Stimulated activated CD8-positive, alpha-beta memory T cell treated with anti-CD3 and anti-CD28 coated beads, Interleukin-7, amount 100 ng/mL, for 24 hours (primary cell): ENCODE results near the gene CARD18.

ENCODE experiments used
- DNase-seq: peaks from one replicate; pipeline ENCODE4 v3.0.0-alpha.2; 2020; ENCODE audit warnings: low read depth

The CARD18 gene, protein sequence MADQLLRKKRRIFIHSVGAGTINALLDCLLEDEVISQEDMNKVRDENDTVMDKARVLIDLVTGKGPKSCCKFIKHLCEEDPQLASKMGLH

DNA sequence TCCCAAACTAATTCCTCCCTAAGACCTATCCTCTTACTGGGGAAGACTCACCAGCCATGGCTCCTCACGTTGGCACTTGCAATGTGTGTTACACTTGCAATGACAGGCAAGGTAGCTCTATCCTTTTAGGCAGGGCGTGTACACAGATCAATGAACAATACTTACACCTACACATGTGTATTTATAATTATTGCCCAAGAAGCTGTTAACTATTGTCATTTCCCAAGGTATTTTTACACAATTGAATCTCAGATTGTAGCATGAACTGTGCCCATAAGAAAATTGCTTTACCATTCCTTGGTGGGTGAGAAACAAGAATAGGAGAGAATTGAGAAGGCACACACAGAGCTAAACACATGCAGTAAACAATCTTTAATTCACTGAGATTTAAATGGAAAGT lies at the start of gene CARD18:
CARD18 (minus strand) TSS at position 101 of the 400 bp plus-strand sequence; CDS start at position 58, 43 bp downstream.
- DNase-seq: no peak

DNA sequence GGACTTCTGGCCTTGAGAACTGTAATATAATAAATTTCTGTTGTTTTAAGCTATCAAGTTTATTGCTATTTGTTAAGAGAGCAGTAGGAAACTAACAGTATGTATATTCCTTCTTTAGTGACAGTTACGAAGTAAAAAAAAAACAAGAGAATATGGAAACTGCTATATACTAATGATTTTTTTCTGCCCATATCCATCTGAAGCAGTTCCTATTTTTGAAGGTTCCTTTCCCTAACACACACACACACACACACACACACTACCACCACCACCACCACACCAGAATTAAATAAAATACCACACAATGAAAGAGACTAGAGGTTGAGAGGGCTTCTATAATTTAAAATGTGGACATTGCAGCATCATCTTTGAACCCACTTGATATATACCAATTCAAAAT lies 44.4 kb upstream of the CARD18 start:
- DNase-seq: no peak

DNA sequence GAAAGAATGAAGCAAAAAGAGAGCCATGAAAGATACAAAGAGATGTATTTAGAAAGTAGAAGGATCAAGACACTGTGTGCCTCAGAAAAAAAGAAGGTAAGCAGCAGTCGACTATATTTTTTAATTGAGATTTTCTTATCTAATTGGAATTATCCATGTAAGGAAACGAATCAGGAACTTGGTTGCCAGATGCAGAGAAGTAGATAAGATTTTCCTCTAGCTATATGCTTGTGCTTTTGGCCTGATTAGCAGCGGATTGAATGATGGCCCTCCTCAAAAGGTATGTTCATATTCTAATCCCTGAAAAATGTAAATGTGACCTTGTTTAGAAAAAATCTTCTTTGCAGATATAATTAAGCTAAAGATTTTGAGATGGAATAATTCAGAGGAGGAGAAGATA lies 43.9 kb upstream of the CARD18 start:
- no peak for DNase-seq

DNA sequence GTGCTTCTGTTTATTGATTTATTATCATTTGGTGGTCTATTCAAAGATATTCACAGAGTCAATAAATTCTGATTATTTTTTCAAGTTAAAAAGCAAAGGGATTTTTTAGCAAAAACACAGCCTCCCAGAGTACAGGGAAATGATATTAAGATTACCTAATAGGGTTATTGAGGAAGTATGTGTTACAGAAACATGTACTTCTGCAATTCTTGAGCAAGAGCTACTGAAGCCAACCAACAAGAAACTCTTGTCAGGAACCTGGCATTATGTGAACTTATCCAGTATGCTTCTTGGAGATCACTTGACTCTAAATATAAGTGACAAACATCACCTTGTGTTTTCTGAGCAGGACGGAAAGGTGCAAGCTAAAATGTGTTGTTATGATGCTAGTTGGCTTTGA lies 42.0 kb upstream of the CARD18 start:
- DNase-seq: no peak

DNA sequence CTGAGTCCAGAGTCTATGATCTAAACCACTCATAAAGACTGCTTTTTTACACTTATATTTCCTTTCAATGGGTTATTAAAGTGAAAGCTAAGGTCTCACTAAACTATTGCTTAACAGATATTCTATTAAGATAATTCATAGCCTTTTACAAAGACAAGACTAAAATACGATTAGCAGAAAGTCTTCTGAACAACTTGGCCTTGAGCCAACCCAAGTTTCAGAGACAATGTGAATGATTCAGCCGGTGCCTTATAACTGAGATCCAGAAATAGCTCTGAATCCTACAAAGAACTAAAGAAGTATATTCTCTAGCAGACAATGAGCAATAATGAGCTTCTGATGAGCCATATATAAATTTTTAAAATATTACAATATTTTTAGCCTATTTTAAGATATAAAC lies 41.5 kb upstream of the CARD18 start:
- DNase-seq: no peak

DNA sequence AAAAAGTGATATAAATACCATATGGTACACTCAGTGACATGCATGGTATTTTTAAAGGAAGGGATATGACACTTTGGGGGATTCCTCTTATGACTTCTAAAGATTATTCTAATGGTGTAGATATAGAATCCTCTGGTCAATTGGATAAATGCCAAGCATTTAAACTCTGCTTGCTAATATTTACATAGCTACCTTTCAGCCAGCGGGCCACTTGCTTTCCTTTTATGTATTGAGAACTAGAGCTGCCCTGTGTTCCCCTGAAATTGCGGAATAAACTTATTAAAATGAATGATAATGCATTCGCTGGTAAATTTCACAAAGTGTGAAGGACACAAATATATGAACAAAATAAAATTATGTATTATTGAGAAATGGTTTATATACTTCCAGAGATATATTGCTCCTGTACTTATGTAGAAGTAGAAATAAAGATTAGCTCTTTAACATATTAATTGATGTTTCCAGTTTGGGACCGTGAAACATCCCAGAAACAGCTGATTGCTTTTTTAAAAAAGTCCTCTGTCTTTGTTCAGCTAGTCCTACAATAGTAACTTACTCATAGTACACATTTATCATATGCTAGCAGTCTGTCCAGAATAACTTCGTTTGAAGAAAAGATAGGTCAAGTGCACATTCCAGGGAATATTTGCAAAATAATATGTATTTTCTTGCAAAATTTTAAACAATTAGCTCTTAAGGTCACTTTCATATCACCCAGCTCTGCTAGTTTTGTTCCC lies 40.1 kb upstream of the CARD18 start:
- no peak for DNase-seq

DNA sequence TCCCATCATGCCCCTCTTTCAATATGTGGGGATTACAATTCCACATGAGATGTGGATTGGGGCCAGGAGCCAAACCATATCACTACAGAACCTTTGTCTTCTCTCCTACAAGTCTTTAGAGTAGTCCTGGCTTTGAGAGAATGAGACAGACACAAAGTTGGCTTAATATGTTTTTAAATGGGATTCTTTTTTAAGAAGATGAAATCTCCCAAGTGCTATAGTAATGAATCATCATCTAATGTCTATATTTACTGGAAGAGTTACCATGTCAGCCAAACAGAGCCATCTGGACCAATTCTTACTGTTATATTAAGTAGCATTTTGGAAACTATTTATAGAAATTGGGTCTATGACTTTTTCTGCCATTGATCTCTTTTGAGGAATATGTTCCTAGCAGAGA lies 38.1 kb upstream of the CARD18 start:
- no peak for DNase-seq

DNA sequence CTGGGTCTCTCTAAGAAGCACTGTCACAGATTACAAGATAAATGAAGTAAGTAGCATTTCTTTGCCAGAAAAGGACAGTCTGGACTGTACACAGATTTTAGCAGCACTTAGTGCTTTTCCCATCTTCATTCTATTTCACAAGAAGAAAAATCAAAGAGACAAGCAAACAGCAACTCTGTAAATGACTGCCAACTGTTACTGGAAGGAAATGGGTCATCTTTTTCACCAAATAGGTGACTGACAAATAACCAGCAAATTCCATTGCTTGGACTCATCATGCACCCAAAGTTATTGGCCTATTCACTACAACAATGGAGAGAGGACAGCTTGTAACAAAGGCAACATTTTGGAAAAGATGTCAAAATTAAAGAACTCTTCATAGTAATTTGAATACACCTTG lies 28.9 kb upstream of the CARD18 start:
- DNase-seq: no peak

DNA sequence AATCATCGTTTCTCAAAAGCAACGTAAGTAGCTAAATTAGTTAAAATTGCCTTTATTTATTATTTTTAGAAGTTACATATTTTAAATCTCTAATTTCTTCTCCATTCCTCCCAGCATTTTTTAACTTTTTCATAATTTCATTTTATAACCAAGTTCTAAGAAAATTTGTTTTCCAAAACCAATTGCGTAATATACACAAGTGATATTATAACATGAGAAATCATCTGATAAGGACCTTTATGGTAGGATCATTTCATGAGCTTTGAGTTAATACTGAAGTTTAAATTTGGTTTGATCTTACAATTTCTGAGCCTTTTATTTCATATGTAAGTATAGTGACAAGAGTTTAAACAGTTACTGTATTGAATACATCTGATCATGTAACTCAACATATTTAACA lies 27.7 kb upstream of the CARD18 start:
- DNase-seq: no peak

DNA sequence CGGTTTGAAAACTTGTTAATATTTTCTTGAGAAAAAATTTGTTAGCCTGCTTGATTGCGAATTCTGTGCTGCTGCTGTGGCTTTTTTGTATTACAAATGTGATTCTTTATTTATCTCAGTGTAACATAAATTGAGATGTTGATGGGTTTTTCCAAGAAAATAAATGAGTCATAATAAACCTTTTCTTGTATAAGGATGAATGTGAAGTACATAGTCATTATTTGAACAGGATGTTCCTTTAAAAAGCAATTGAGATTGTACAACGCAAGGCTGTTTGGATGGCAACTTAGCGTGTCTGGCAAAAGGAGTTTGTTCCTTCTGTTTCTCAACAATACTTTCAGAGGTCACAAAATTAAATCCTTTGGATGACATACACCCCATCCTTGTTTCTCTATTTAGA lies 24.6 kb upstream of the CARD18 start:
- DNase-seq: no peak

DNA sequence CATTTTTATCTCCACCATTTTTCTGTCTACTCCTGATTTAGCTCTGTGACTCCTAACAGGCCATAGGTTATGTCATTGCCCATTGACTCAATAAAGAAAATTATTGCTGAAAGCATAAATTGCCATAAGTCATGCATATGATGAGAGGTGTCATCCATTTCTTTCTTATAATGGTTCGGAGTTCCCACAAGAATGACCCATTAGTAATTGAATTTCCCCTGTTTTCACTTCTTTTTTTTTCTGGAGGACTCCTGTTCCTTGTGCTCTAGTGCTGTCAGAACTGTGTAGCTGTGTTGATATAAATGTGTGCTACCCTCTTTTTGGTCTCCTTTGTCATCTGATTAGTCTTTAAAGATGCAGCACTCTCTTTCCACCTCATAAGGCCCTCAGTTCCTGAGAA lies 22.9 kb upstream of the CARD18 start:
- DNase-seq: no peak

DNA sequence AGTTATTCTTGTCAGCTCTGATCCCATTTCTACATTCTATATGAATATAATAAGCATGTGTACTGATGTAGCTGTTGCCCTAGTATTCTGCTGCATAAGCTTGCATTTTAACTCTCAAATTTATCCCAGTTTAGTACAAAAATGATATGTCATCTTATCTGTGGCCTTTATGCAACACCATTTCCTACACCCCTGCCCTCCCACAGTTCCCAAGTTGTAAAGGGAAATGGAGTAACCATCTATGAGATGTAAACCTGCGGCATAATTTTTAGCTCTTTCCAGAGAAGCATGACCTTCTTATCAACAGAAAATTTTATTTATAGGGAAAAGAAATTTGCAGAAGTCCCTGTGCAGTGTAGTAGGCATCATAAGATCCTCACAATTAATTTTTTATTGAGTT lies 18.9 kb upstream of the CARD18 start:
- no peak for DNase-seq

DNA sequence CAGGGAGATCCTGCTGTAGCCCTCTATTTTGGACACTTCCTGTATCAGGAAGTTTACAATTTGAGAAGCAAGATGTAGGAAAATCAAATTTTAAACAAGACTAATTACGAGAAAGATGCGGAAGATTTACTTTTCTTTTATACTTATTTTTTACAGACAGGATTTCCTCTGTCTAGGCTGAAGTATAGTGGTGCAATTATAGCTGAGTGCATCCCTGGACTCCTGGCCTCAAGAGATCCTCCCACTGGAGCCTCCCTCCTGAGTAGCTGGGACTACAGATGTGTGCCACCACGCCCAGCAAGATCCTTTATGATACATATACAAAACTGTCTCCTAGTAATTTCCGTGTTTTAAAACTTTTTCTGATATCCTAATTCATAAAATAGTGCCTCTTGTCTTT lies 17.2 kb upstream of the CARD18 start:
- no peak for DNase-seq

DNA sequence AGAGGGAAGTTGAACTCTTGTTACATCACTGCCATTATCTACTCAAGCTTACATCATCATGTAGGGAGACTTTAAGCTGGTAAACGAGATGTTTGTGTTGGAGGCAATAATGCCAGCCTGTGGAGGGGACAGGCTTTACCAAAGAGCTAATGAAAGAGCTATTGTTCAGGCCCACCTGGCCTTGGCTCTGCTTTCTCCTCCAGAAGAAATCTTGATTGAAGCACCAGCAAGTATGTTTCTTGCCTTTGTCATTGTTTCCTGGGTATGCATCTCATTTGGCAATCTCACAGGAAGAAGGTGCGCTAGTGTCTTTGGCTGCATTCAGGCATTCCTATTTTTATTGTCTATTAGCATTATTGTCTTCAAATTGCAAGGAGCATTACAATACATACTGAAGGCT lies 16.7 kb upstream of the CARD18 start:
- DNase-seq: no peak

DNA sequence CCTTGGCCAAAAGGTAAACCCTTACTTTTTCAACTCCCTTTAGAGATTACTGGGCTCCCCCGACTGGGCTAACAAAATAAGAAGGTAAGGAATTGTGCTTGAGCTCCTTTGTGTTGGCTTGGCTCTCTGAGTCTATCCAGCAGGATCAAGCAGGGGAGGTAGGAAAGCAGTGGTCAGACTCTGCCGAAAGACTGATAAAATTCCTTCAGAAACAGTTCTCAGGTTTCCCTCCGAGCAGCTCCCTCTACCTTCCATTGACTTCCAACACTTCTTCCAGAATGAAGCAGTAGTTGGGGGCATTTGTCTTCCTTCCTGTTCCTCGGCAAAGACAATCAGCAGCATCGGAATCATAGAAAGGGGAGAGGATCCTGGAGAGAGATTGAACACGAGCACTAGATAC lies 16.1 kb upstream of the CARD18 start:
- no peak for DNase-seq

DNA sequence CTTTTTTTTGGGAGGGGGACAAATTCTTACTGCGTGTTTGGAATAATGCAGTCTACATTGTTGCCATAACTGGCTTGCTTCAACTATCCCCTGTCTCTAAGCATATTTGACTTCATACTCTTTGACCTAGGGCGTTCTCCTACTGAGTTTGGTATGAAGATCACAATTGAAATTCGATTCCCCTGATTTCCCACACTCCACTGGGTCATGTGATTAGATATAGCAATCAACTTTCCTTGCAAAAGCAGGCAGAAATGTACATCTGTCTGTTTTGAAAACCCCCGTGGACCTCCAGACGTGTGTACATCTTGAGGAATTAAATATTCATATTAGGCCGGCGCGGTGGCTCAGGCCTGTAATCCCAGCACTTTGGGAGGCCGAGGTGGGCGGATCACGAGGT lies 13.8 kb upstream of the CARD18 start:
- no peak for DNase-seq

DNA sequence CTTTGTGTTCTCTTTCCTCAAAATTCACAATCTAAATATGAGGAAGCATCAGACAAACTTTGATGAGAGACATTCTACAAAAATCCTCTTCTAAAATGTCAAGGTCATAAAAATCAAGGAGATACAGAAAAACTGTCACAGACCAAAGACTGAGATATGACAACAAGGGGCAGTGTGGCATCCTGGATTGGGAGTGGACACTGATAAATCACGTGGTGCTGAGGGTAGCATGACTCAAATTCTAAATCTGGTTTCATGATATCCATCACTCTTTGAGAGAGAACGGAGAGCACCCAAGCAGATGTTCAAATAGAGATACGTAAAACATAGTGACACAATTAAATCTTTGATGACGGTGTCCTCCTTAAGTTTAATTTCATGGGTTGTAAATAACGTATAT lies 13.0 kb upstream of the CARD18 start:
- DNase-seq: no peak

DNA sequence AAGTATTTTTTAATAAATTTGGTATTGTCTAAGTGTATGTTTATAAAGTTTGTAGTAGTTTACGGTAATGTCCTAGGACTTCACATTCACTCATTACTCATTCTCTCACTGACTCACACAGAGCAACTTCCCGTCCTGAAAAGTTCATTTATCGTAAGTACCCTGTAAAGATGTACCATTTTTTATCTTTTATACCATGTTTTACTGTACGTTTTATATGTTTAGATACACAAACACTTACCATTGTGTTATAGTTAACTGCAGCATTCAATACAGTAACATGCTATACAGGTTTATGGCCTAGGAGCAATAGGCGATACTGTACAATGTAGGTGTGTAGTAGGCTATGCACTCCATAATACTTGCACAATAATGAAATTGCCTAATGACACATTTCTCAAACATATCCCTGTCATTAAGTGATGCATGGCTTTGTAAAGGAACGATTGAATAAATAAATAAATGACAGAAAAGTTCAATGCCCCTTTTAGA lies 12.5 kb upstream of the CARD18 start:
- DNase-seq: no peak

DNA sequence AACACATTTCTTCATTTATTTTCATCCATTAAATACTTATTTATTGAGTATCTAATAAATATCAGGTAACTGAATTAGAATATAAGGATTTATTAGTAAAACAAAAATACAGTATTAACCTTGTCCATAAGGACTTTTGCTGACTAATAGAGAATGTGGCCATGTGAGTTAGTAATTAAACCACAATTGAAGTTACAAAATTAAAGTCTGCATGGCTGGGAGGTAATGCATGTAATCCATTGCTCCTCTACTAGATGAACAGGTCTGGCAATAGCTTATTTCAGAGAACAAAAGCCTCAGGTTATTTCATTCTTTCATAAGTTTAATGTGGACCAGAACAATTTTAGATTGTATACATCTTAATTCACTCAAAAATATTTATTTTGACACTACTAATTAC lies 9.9 kb upstream of the CARD18 start:
- no peak for DNase-seq

DNA sequence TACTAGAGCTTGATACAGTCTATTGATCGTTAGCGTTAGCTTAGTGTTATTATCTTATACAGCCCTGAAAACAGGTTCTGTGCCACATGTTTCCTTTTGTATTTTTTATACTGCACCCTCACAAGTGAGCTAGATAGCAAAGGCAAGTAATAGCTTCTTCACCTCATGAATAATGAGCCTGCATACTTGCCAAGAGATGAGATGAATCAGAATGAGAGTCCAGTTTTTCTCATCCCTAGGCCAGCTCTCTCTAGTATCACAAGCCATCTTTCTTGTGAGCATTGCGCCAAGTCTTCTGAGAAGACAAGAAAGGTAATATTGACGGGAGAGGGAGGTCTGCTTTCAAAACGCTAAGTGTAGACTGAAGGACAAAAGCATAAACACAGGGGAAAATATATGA lies 8.7 kb upstream of the CARD18 start:
- DNase-seq: no peak

DNA sequence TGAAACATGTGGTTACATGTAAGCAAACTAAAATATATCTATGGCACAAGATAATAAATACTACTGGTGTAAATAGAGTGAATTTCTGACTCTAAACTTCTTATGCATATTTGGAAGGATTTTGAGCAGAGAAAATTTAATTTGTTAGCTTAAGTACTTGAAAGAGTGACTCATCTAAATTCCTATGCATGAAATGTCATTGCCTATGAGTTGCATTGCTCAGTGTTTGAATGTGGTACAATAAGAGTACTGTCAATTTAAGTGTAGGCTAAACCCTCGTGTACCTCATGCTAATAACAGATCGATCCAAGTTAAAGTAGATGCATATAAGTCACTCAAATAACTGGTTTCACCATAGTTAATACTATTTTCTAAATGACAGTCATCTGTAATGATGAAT lies 5.3 kb upstream of the CARD18 start:
- DNase-seq: no peak

DNA sequence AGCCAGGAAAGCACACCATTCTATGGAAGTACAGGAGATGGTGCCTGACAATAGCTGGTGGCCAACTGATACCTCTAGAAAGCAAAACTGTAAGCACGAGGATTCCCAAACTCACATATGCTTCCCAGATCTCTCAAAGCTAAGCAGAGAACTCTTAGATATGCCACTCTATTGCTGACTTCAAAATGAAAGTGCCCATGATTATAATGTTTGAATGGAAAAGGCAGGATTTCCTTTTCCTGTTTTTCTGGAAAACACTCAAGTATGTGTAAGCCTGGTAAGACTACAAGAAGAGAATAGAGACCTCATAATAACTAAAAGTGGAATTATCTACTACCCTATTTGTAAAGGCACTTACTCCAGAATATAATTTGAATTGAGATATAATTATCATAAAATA lies 2.6 kb upstream of the CARD18 start:
- DNase-seq: no peak

DNA sequence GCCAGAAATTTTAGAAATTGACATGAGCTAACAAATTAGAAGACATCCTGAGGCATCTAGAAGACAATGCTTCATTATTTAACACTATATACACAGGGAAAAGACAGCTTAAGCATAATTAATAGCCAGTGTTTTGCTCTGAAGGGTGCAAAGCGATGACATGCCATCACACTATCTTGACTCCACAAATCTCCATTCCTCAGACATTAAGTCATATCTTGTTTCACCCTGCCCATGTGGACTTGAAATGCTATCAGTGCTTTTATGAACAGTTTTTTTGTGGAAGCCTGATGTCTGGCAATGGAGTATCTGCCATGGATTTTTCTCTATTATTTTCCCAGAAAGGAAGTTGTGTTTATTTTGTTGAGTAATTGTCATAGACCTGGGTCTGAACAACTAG lies 2.3 kb downstream of the CARD18 start:
- no peak for DNase-seq

DNA sequence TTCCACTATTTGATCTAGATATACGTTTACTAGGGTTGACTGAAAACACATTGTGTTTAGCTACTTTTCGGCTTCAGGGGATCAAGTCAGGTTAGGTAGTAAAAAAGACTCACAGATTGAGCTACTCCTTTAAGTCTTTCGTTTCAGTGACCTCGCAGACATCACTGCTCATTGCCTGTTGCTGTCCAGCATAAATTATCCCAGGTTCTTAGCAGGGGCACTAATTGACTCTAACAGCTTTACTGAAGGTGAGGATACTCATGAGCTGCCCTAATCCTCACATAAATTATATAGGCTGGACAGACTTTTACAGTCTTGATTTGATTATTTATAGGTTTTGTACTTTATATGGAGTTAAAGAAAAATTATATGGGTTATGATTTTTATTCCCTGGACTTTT lies 3.7 kb downstream of the CARD18 start:
- DNase-seq: no peak
